ENCODE results near the gene ADAMTSL2. TPM values are rescaled to one million over a fixed set of nuclear protein-coding genes. Genes with fewer than 3 reads are reported as not detected.

The ADAMTSL2 gene
- total RNA-seq, 1 experiment from 2014 or later, result not detected

DNA sequence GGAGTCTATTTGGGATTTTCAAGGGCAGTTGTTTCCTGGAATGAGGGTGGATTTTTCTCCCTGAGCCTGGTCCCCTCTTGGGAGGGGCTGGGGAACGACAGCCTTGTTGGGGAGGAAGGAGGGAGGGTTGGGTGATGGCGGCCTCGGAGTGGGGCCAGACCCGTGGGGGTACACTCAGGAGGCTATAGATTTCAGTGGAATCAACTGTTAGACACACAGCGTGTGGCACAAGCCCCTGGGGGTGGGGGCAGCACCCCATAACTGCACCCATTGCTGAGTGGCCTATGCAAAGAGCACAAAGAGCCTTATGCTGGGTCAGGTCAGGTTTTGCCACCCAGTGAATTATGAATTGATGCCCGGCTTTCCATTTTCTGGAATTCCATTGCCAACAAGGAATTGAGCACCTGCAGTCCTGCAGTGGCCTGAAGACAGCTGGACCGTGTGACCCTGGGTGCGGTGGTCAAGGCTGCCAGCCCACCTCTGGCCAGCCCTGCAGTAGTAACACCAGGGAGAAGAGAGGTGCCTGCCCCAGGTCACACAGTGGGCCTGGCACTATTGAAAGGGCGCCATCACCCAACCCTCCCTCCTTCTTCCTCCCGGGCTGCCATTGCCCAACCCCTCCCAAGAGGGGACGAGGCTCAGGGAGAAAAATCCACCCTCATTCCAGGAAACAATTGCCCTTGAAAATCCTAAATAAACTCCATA lies 18.1 kb upstream of the ADAMTSL2 start:
- no peak for DNase-seq (ENCODE audit: low read depth)

GRCh38 chr9:133516961-133517350 lies 17.5 kb upstream of the ADAMTSL2 start:
- DNase-seq (ENCODE audit: low read depth), result no peak

DNA sequence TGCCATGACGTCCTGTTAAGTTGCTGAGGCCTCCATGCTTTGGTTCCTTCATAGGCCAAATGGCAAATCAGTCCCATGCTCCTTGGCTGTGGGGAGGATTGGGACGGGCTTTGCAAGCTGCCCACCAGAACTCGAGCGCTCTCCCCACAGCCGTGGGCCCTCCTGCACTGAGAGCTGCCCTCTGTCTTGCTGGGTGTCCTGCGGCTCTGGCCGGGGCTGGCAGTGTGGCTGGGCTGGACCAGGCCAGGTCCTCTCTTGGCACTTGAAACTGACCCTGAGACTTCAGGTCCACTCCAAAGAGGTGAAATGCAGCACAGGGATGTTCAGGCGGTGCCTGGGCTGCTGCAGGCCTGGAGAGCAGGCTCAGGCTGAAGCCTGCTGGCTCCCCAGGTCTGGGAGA lies 16.8 kb upstream of the ADAMTSL2 start:
- no peak for DNase-seq (ENCODE audit: low read depth)

DNA sequence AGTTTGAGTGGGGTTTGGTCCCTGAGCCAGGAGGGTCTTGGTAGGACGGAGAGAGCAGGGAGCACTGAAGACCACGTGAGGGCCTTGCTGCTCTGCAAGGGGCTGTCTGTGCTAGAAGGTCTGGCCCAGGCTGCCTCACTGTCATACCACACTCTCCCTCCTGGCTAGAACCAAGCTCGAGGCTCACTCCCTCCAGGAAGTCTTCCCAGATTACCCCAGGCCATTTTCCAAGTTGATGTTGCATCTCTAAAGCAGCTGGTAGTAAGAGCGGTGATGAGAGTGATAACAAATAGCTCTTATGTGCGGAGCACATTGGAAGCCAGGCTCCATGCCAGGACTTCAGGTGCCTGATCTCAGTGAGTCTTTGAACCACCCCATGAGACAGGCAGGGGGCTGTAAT lies 16.3 kb upstream of the ADAMTSL2 start:
- DNase-seq (ENCODE audit: low read depth), result no peak

DNA sequence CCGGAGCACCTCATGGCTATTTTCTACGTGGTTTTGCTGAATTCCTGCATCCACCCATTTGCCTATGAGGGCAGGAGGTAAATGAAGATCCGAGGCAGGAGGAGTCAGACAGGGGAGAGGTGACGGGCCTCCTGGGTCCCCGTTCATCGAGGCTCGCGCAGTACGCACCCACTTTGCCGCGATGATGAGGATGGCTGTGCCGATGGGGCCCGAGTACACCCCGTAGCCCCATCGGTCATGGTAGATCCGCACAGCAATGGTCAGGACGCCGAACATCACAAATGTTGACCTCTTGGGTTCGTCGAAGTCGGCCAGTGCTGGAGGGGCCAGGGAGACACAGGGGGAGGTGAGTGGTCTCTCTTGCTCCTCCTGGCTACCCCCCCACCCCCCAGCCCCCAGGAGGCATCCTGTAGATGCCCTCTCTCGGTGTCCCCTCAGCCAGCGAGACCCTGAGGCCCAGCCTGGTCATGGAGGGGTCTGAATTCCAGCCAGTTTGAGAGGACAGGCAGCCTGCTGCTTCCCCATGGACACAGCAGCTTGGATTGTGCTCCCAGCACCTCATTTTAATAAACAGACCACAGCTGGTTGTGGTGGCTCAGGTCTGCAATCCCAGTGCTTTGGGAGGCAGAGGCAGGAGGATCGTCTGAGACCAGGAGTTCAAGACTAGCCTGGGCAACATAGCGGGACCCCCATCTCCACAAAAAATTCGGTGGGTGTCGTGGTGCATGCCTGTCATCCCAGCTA lies 15.6 kb upstream of the ADAMTSL2 start:
- DNase-seq (ENCODE audit: low read depth), result no peak

DNA sequence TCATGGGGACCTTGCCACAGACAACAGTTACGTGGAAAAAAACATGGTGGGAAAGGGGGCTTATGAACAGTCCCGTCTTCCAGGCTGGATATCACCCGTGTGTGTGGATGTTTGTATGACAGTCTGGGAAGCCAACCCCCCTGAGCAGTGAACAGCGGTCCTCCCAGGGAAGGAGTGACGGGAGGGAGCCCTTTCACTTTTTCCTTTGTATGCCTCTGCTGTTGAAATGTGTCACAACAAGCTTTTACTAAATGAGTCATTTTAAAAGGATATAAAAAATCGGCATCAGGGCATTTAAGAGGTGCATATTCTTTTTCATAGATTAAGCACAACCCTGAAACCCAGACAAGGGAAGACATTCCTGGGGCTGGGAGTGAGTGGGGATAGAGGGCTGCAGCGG lies 14.8 kb upstream of the ADAMTSL2 start:
- peak; percentile 6 for DNase-seq (ENCODE audit: low read depth)

- no peak for DNase-seq (ENCODE audit: low read depth)
Measured at GRCh38 chr9:133520121-133520835, 14.2 kb upstream of the ADAMTSL2 start.

GRCh38 chr9:133521122-133522072 lies 13.1 kb upstream of the ADAMTSL2 start:
- DNase-seq (ENCODE audit: low read depth), result no peak

GRCh38 chr9:133522073-133522910 lies 12.2 kb upstream of the ADAMTSL2 start:
- no peak for DNase-seq (ENCODE audit: low read depth)

- DNase-seq (ENCODE audit: low read depth), result no peak
Measured at GRCh38 chr9:133523106-133523505, 11.4 kb upstream of the ADAMTSL2 start.

- DNase-seq (ENCODE audit: low read depth), result no peak
Measured at GRCh38 chr9:133524146-133524545, 10.4 kb upstream of the ADAMTSL2 start.

DNA sequence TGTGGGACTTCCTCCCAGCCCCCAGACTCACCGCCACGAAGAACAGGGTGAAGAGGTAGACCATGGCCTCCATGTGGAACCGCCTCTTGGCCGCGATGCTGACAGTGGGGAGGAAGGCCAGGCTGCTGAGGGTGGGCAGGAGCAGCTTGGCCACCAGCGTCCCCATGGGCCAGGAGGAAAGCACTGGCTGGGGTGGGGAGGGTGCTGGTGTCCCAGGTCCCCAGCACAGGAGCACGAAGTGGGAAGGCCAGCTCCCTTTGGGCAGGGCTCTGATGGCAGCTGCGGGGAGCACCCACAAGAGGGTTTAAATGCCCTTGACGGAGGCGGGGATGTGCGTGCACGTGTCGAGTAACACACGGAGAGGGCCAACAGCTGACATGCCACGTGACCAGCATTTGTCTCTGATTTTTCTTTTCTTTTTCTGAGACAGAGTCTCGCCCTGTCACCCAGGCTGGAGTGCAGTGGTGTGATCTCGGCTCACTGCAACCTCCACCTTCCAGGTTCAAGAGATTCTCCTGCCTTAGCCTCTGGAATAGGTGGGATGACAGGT lies 9.8 kb upstream of the ADAMTSL2 start, which contains the start of gene MYMK:
Gene MYMK (minus strand): TSS at position 281 of the 550 bp plus-strand sequence. CDS start 115 bp downstream, at position 166.
- no peak for DNase-seq (ENCODE audit: low read depth)

DNA sequence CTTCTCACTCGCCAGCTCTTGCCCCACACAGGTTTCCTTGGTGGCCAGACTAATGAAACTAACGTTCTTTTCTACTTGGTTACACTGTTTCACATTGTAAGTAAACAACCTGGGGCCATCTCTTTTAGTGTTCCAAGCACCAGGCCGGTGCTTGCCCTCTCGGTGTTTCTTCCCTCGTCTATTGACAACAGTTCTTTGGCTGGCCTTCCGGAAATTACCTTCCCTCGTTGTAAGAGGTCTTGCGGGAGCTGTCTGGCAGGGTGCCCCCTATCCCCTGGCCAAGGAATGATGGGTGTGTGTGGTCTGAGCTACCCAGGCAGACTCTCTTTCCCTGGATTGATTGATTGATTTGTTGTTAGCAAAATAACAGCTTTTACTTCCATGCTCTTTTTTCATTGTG lies 8.8 kb upstream of the ADAMTSL2 start:
- DNase-seq (ENCODE audit: low read depth), result no peak

- DNase-seq (ENCODE audit: low read depth), result no peak
Measured at GRCh38 chr9:133526721-133527321, 7.7 kb upstream of the ADAMTSL2 start.

GRCh38 chr9:133527444-133527920 lies 7.0 kb upstream of the ADAMTSL2 start:
- DNase-seq (ENCODE audit: low read depth), result no peak

- no peak for DNase-seq (ENCODE audit: low read depth)
Measured at GRCh38 chr9:133528001-133528875, 6.3 kb upstream of the ADAMTSL2 start.

- no peak for DNase-seq (ENCODE audit: low read depth)
Measured at GRCh38 chr9:133528876-133529241, 5.6 kb upstream of the ADAMTSL2 start.

GRCh38 chr9:133529457-133529856 lies 5.0 kb upstream of the ADAMTSL2 start:
- DNase-seq (ENCODE audit: low read depth), result no peak
